NCI-H2227 treated with DMSO at 0.1 percent for 48 hours (cell line): ENCODE data around the gene ZMIZ2.

ENCODE experiments used
- DNase-seq: peaks from one replicate; lab custom pipeline; 2025; lab: John Stamatoyannopoulos, UW

ZMIZ2 gene

DNA sequence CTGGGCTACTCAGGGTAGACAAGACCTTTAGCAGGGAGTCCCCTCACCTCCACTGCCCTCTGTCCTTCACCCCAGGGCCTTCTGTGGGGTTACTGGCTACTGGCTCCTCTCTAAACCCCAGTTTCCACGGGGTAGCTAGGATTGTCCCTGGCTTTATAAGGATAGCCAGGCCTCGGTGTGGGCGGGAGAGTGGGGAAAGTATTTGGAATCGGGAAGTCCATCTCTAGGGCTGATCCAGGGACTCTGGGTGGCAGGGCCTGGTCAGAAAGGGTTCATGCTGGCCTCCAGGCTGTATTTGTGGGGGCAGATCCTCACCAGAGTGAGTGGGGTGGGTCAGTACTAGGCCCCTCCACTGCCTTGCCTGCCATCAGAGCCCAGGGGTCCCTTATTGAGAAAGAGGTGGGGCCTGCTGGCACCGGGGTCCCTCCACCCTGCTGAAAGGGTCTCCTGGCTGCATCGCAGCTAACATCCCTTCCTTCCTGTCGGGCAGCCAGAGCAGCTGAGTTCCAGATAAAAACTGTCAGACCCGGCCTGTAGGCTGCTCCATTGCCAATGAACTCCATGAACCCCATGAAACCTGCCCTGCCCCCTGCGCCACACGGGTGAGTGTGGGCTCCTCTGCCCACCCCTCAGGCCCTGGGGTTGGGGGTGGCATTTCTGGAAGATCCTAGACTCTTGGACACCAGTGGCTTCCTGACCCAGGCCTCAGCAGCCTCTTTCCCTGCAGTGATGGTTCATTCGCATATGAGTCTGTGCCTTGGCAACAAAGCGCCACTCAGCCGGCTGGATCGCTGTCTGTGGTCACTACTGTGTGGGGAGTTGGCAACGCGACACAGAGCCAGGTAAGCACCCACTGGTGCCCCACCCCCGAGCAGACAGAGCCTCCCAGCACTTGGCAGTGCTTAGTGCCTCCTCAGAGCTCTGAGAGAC is 7.3 kb downstream of the ZMIZ2 start:
- DNase-seq, result no peak

DNA sequence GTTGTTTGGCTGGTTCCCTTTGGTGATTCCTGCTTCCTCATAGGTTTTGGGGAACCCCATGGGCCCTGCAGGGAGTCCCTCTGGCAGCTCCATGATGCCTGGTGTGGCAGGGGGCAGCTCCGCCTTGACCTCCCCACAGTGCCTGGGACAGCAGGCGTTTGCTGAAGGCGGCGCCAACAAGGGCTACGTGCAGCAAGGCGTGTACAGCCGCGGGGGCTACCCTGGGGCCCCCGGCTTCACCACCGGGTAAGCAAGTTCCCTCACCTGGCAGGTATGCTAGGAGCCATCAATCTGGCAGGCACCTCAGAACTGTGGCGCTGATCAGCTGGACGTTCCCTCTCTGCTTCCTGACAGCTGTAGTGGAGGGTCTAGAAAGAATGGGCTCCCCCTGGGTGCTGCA is 8.3 kb downstream of the ZMIZ2 start:
- no peak for DNase-seq

DNA sequence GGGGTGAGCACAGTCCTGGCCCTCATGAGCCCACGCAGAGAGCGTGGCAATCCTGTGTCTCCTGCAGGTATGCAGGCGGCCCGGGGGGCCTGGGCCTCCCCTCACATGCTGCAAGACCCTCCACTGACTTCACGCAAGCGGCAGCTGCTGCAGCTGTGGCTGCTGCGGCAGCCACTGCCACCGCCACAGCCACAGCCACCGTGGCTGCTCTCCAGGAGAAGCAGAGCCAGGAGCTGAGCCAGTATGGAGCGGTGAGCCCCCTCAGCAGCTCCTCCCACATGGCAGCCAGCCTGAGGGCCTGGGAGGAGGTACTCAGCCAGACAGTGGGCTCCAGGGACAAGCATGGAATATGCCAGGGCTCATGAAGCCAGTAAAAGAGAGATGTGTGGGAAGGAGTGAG is 8.7 kb downstream of the ZMIZ2 start:
- no peak for DNase-seq

DNA sequence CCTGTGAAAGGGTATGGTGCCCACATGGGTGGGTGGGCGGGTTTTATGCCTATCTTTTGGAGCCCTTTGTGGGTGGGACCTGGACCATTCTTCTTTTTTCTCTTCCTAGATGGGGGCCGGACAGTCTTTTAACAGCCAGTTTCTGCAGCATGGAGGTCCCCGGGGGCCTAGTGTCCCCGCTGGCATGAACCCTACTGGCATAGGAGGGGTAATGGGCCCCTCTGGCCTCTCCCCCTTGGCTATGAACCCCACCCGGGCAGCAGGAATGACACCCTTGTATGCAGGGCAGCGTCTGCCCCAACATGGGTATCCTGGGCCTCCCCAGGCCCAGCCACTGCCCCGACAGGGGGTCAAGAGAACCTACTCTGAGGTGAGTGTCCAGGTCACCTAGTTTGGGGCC is 9.1 kb downstream of the ZMIZ2 start:
- DNase-seq, result no peak

DNA sequence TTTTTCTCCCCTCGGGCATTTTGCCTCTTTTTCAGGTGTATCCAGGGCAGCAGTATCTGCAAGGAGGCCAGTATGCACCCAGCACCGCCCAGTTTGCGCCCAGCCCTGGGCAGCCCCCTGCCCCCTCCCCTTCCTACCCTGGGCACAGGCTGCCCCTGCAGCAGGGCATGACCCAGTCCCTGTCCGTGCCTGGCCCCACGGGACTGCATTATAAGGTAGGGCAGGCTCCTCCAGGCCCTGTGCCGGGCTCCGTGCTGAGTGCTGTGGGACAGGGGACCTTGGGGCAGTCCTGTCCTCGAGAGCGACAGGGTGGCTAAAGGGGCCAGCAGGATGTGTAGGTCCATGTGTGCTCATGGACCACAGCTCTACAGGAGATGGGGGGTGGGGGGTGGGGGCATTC is 10.6 kb downstream of the ZMIZ2 start:
- DNase-seq, result no peak

DNA sequence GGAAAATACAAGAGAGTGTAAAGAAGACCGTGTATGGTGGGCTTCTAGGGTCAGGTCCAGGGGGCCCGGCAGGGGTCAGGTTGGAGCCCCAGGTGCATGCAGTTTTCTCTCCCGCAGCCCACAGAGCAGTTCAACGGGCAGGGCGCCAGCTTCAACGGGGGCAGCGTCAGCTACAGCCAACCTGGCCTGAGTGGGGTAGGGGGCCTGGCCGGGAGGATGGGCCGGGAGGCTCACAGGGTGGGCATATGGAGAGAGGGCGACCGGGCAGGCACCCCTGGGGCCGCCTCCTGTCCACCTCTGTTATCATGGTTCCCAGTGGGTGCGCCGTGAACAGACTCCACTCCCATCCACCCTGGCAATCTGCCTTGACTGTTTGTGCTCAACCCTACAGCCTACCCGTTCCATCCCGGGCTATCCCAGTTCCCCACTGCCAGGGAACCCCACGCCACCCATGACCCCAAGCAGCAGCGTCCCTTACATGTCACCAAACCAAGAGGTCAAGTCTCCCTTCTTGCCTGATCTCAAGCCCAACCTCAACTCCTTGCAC is 11.5 kb downstream of the ZMIZ2 start:
- DNase-seq, result no peak

DNA sequence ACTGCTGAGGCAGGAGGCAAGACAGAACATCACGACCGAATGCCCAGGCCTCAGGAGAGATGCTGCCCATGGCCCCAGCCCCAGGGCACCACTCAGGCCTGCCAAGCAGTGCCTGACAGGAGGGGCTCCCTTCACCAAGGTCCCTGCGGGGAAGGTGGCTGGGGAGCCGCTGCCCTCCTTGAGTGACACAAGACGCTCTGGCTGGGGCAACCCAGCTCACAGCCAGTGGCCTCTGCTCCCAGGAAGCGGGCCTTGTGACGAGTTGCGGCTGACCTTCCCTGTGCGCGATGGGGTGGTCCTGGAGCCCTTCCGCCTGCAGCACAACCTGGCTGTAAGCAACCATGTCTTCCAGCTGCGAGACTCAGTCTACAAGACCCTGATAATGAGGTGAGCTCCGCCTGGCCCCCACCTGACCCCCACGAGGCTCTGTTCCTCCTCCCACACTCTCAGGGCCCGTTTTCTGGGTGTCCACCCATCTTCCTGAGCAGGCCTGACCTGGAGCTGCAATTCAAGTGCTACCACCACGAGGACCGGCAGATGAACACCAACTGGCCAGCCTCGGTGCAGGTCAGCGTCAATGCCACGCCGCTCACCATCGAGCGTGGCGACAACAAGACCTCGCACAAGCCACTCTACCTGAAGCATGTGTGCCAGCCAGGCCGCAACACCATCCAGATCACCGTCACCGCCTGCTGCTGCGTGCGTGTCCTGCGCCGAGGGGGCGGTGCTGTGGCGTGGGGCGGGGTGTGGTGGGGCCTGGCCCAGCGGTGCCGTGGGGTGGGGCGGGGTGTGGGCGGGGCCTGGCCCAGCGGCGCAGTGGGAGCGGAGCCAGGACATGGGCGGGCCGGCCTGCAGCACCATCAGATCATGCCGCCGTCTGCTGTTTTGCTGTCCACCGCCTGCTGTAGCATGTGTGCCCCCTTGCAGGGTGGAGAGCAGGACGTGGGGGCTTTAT is 12.8 kb downstream of the ZMIZ2 start:
- DNase-seq, result no peak

DNA sequence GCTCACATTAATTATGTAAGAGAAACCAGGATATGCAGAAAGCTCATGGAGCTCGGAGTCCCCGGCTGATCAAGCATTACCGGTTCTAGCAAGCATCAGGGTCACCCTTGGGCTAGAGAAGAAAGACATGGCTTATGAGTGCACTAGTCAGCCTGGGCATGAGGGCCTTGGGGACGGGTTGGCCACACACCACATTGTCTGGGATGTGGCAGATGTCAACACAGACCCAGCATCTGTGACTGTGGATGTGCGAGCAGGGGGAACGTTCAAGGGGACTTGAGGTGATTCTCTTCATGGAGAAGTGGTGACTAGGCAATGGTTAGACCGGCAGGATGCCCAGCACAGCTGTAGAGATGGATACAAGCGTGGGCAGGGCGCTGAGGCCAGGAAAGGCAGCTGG is 13.7 kb downstream of the ZMIZ2 start:
- DNase-seq, result no peak

DNA sequence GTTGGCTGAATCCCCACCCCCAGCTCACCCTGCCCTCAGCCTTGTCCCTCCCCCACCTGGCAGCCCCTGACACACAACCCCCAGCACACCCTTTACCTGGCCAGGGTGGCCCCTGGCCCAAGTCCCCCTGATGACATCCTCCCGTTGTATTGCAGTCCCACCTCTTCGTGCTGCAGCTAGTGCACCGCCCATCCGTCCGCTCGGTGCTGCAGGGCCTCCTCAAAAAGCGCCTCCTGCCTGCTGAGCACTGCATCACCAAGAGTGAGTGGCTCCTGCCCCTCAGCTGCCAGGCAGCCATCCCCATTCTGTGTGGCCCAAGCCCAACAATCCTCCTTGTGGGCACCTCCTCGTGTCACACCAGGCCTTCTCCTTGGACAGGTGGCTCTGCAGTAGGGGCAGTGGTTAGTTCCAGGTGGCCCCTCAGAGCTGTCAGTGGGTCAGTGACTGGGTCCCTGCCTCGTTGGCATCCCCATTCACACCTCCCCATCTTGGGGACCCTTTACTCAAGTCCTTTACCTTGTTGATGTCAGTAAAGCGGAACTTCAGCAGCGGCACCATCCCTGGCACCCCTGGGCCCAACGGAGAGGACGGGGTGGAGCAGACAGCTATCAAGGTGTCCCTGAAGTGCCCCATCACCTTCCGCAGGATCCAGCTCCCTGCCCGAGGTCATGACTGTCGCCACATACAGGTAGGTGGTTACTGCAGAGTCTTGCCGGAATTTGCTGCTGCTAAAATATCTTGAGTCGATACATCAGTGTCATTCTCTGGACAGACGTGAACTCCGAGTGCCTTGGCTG is 14.3 kb downstream of the ZMIZ2 start:
- no peak for DNase-seq

DNA sequence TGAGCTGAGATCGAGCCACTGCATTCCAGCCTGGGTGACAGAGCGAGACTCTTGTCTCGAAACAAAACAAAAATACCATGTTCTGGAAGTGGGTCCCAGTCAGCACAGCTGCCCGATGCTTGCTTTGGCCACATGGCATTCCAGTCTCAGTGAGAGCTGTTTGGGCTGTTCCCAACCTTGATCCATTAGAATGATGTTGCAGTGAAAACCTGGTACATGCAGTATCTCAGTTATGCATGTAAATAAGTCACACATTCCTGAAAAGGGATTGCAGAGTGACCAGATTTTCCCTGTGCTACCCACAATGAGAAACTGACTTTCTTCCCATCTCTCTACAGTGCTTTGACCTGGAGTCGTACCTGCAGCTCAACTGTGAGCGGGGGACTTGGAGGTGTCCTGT is 15.4 kb downstream of the ZMIZ2 start:
- DNase-seq, result no peak

DNA sequence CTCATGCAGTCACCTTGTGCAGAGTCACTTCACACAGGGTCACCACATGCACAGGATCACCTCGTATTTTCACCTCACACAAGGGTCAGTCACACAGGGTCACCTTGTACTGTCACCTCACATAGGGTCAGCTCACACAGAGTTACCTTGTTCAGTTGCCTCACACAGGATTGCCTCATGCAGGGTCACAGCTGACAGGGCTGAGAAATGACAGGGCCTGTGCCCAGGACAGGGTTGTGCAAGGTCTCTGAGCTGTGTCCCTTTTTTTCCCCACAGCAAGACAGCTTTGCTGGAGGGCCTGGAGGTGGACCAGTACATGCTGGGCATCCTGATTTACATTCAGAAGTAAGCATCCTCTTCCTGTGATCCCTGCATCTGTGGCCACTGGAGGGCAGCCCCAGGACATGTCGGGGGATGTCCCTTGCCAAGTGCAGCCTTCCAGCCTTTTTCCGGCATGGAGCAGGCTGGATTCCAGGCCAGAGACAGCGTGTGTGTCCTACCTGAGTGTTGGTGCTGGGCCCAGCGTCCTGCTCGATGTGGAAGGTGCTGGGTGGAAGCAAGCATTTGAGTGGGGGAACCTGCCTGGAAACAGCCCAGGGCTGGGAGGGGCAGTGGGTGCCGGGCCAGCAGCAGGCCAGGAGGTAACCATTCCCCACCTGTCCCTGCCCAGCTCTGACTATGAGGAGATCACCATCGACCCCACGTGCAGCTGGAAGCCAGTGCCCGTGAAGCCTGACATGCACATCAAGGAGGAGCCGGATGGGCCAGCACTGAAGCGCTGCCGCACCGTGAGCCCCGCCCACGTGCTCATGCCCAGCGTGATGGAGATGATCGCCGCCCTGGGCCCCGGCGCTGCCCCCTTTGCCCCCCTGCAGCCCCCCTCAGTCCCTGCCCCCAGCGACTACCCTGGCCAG is 16.3 kb downstream of the ZMIZ2 start:
- no peak for DNase-seq

DNA sequence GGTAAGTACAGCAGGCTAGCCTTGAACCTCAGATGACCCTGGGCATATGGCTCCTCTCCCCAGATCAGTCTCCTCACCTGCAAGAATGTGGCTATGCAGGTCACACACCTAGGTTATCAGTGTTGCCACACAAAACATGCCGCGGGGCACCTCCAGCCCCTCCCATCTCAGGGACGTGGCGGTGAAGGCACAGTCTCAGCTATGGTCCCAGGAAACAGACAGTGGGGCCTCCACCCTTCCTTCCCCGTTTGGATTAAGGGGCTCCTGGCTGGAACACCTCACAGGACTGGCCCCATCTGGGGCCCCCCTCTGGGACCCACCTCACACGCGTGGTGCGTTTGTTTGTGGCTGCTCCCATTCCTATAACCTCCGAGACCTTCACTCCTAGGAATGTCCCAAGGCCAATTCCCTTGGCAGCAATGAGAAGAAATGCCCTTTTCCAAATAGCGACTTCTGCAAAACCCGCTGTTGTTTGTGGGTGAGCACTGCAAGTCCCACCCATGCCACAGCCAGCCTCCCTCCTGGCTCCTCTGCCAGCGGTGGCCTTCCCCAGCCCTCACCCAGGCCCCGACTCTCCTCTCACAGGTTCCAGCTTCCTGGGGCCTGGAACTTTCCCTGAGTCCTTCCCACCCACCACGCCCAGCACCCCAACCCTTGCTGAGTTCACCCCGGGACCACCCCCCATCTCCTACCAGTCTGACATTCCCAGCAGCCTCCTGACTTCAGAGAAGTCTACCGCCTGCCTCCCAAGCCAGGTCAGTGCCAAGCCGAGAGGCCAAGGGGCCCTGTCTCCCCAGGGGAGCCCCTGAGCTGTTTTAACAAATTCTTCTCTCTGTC is 17.1 kb downstream of the ZMIZ2 start:
- DNase-seq, result no peak

DNA sequence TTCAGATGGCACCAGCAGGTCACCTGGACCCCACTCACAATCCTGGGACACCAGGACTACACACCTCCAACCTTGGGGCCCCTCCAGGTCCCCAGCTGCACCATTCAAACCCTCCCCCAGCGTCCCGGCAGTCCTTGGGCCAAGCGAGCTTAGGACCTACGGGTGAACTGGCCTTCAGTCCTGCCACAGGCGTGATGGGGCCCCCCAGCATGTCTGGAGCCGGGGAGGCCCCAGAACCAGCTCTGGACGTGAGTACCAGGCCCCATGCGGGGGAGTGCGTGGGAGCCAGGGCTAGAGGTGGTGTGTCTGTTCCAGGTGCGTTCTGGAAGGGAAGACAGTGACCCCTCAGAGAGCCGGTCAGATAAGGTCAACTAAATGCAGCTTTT is 17.8 kb downstream of the ZMIZ2 start:
- DNase-seq, result no peak

DNA sequence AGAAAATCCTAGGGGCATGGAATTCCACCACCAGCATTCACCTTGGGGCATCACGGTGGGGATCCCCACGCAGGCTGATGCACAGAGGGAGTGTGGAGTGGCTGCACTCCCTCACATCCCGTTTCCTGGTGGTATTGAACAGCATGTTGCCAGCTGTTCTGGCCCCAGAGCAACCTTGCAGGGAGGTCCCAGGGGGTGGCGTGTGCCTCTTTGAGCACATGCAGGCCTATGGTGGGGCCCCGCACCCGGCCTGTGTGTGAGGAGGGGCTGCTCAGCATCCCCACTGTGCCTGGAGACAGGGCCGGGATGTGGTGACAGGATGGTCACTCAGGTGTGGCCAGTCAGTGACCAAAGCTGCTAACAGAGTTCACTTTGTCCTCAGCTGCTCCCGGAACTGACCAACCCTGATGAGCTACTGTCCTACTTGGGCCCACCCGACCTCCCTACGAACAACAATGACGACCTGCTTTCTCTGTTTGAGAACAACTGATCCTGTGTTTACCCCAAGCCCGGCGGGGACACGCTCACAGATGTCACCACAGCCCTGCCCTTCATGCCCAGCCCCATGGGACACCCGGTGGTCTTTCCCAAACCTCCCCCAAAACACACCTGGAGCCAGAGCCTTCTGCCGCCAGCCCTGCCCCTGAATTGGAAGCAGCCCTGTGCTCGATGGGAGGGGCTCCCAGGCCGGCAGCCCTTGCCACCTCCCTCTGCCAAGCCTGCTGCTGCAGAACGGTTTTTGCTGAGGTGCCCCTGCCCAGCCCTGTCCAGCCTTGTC is 18.7 kb downstream of the ZMIZ2 start:
- DNase-seq, result no peak

DNA sequence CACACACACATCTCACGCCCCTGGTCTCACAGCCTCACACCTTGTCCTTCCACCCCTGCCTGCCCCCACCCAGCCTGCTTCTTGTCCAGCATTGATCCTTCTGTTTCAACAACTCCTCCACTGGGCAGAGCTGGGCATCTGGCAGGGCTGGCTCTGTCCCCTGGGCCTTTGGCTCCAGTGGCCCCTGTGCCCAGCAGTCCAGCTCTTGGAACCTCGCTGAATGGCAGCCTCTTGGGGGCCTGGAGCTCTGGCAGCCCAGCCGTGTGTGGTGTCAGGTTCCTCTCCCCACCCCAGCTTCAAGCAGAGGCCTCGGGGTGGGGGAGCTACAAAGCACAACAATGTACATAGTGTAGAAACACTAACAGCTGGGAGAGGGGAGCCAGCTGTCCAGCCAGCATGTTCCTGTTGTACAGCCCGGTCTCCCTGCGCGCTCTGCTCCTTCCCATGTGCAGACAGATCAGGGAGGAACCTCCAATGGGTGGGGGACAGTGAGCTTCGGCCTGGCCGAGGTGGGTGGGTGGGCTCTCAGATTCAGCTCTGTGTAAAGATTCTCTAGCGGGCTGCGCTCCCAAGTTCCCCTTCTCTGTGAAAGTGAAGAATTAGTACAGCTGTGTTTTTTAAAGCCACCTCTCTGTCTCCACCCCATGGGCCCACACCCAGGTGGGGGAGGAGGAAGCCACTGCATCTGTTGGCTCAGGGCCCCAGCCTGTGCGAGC is 19.4 kb downstream of the ZMIZ2 start:
- DNase-seq, result no peak

DNA sequence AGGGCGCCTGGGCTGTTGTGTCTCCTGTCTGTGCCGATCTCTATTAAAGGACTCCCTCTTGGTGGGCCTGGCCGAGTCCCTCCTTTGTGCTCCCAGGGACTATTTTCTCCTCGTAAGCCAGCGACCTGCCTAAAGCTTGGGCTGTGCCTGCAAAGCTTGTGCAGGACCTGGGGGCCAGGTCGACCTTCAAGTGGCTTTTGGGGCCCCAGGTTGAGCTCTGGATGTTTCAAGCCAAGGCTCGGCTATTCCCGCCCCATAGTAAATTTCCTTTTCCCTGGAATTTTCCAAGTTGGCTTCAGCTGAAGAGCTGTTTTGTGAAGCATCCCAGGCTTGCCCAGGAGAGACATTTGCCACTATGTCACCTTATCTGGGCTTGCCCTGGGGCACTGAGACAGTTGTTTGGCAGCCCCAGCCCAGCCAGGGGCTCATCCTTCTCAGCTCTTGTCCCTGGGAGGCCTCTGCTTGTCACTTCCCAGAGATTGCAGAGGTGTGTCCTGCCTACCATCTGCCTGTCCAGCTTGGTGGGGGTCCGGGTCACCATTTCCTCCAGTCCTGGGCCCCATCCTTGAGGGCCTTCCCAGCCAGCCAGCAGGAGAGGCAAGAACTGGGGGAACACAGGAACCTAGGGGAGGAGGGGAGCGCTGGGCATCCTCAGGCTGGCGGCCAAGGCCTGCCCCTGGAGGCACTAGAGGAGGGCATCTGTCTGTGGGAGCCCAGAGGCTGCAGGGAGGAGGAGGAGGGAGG is 20.2 kb downstream of the ZMIZ2 start:
- DNase-seq, result no peak

DNA sequence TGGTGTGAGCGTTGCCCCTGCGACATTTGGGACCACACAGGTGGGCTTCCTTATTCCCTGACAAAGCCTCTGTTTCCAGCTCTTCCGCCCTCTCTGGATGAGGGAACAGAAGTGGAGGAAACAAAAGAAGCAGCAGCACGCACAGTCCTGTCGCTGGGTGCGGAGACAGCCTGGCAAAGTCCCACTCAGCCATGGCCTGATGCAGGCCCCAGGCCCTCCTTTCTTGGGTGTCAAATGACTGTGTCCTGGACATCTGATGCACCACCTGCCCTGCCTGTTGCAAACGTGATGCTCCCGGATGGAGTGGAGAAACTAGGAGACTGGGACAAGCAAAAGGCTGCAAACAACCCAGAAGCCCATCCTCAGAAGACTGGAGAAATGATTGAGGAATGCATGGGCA is 20.7 kb downstream of the ZMIZ2 start:
- no peak for DNase-seq
